GM12873 (cell line): ENCODE data around the gene YEATS2.

Source experiments
- TF ChIP-seq, protein P1 (sequence below): IDR thresholded peaks from 2 replicates; pipeline ENCODE4 v1.5.1; 2012; ENCODE audit warnings: low read depth, mild to moderate bottlenecking, moderate library complexity, low read length, control low read depth; ENCODE audit not compliant: insufficient read depth; ENCODE audit errors: missing control alignments

Gene YEATS2

GRCh38 chr3:183799461-183799860 lies 101.9 kb downstream of the YEATS2 start:
- TF ChIP-seq, protein P1, sequence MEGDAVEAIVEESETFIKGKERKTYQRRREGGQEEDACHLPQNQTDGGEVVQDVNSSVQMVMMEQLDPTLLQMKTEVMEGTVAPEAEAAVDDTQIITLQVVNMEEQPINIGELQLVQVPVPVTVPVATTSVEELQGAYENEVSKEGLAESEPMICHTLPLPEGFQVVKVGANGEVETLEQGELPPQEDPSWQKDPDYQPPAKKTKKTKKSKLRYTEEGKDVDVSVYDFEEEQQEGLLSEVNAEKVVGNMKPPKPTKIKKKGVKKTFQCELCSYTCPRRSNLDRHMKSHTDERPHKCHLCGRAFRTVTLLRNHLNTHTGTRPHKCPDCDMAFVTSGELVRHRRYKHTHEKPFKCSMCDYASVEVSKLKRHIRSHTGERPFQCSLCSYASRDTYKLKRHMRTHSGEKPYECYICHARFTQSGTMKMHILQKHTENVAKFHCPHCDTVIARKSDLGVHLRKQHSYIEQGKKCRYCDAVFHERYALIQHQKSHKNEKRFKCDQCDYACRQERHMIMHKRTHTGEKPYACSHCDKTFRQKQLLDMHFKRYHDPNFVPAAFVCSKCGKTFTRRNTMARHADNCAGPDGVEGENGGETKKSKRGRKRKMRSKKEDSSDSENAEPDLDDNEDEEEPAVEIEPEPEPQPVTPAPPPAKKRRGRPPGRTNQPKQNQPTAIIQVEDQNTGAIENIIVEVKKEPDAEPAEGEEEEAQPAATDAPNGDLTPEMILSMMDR: no peak

DNA sequence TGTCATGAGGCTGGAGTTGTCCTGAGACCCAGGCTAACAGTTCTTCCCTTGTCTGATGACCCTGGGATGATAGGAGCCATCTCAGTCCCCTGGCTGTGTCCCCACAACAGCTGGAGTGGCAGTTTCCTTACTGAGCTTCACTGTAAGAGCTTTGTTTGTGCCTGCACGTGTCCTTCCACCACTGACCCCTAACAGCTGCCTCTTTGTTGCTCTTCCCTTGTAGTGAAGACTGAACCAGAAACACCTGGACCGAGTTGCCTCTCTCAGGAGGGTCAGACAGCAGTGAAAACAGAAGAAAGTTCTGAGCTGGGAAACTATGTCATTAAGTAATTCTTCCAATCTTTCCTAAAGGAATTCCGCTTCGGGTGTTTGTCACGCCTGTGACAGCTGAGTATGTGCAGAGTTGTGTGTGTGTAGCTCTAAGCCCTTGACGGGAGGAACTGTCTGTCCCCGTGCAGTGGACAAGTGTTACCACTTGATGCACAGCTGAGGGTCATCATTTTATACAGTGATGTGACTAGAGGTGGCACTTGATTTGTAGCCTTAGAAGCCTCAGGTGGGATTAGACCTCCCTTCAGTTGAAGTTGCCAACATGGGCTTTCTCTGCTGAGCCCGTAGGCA lies 102.8 kb downstream of the YEATS2 start:
- TF ChIP-seq, protein P1: no peak

- TF ChIP-seq, protein P1: no peak
Observed at GRCh38 chr3:183801601-183802000, 104.0 kb downstream of the YEATS2 start.

DNA sequence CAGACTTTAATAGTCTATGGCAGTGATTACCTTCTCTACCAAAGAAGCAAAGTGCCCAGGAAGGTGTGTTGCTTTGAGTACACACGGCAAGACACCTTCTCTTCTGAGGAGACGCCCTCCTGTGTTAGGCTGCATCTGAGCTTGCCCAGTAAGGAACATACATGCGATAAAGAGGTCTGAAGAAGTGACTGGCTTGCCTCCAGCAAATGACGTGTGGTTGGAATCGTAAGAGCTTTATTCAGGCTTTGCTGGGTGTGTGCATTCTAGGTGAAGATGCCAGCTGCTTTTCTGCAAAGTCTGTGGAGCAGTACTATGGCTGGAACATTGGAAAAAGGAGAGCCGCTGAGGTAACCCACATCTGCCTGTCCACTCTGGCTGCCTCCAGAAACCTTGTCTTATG lies 105.4 kb downstream of the YEATS2 start:
- TF ChIP-seq, protein P1: no peak

- TF ChIP-seq, protein P1: no peak
Observed at GRCh38 chr3:183807209-183807728, 109.7 kb downstream of the YEATS2 start.

- TF ChIP-seq, protein P1: no peak
Observed at GRCh38 chr3:183807881-183808280, 110.3 kb downstream of the YEATS2 start.

GRCh38 chr3:183808355-183808754 lies 110.8 kb downstream of the YEATS2 start:
- TF ChIP-seq, protein P1: no peak
